ENCODE results near the gene MRPL22. TPM values are rescaled to one million over a fixed set of nuclear protein-coding genes. Genes with fewer than 3 reads are reported as not detected.

Gene MRPL22
- polyA plus RNA-seq, 1 donor (not counting 4 experiments of a cell fraction or from before 2014, with no cell fraction given), result 76.9 TPM

GRCh38 chr5:154899151-154899816 lies 41.6 kb upstream of the MRPL22 start:
- dilution Hi-C loops (cut with MboI; ENCODE audit: extremely low pct_ligation_motif_present, low sequenced_read_pairs), result no loop called here
- no peak overlapping the region for H3K9ac ChIP-seq (ENCODE audit: control insufficient read depth, extremely low read depth, insufficient read depth, low read length)
- H3K4me2 ChIP-seq (ENCODE audit: control insufficient read depth, extremely low read depth, insufficient read depth, low read depth, low read length), result no peak overlapping the region
- TF ChIP-seq EZH2 (IDR thresholded peaks at IDR 0.05; ENCODE audit: low read length), result no peak
- no peak for TF ChIP-seq CTCF (optimal IDR thresholded peaks at IDR 0.05 in 1 of 3, IDR thresholded peaks at IDR 0.05 in 1 of 3, conservative IDR thresholded peaks at IDR 0.05 in 1 of 3; ENCODE audit: extremely low read depth in 1 of 3, insufficient read depth in 2 of 3, low read length in 3 of 3)
- no peak overlapping the region for H3K4me3 ChIP-seq (ENCODE audit: control insufficient read depth in 2 of 3, extremely low read depth in 1 of 3, insufficient read depth in 2 of 3, low read depth in 1 of 3, low read length in 3 of 3)
- DNase-seq (ENCODE audit: low read depth, low spot score) (no peak), FAIRE-seq (no peak)
- H3K36me3 ChIP-seq (ENCODE audit: control insufficient read depth in 2 of 2, extremely low read depth in 1 of 2, insufficient read depth in 2 of 2, low read length in 2 of 2), result peaks cover 23 to 29% of the 10 kb centered on the region in 2 experiments
- H3K9me1 ChIP-seq (ENCODE audit: control insufficient read depth, extremely low read depth, insufficient read depth, low read length), result no peaks in the 10 kb centered on the region
- no peak overlapping the region for H3K27ac ChIP-seq (ENCODE audit: control insufficient read depth, insufficient read depth, low read length)
- H3K4me1 ChIP-seq (ENCODE audit: control insufficient read depth, extremely low read depth, insufficient read depth, low read length), result no peaks in the 10 kb centered on the region
- no peaks in the 10 kb centered on the region for H4K20me1 ChIP-seq (ENCODE audit: control insufficient read depth, extremely low read depth, insufficient read depth, low read length)
- H3K9me3 ChIP-seq (ENCODE audit: control insufficient read depth, low read depth, low read length), result no peaks in the 10 kb centered on the region
- no peaks in the 10 kb centered on the region for H3K79me2 ChIP-seq (ENCODE audit: control insufficient read depth, insufficient read depth, low read length)
- no peaks in the 10 kb centered on the region for H3K27me3 ChIP-seq (ENCODE audit: control insufficient read depth, extremely low read depth, insufficient read depth, low read length)
- H2AFZ ChIP-seq (ENCODE audit: control insufficient read depth, low read length), result no peak overlapping the region

GRCh38 chr5:154900066-154900465 lies 40.8 kb upstream of the MRPL22 start:
- H2AFZ ChIP-seq (ENCODE audit: control insufficient read depth, low read length), result no peak overlapping the region
- H3K4me2 ChIP-seq (ENCODE audit: control insufficient read depth, extremely low read depth, insufficient read depth, low read depth, low read length), result no peak overlapping the region
- no peaks in the 10 kb centered on the region for H4K20me1 ChIP-seq (ENCODE audit: control insufficient read depth, extremely low read depth, insufficient read depth, low read length)
- H3K4me1 ChIP-seq (ENCODE audit: control insufficient read depth, extremely low read depth, insufficient read depth, low read length), result no peaks in the 10 kb centered on the region
- peaks cover 24 to 29% of the 10 kb centered on the region in 2 experiments for H3K36me3 ChIP-seq (ENCODE audit: control insufficient read depth in 2 of 2, extremely low read depth in 1 of 2, insufficient read depth in 2 of 2, low read length in 2 of 2)
- dilution Hi-C loops (cut with MboI; ENCODE audit: extremely low pct_ligation_motif_present, low sequenced_read_pairs), result no loop called here
- no peak overlapping the region for H3K4me3 ChIP-seq (ENCODE audit: control insufficient read depth in 2 of 3, extremely low read depth in 1 of 3, insufficient read depth in 2 of 3, low read depth in 1 of 3, low read length in 3 of 3)
- no peaks in the 10 kb centered on the region for H3K9me1 ChIP-seq (ENCODE audit: control insufficient read depth, extremely low read depth, insufficient read depth, low read length)
- no peaks in the 10 kb centered on the region for H3K79me2 ChIP-seq (ENCODE audit: control insufficient read depth, insufficient read depth, low read length)
- no peaks in the 10 kb centered on the region for H3K9me3 ChIP-seq (ENCODE audit: control insufficient read depth, low read depth, low read length)
- TF ChIP-seq EZH2 (IDR thresholded peaks at IDR 0.05; ENCODE audit: low read length), result no peak
- no peak for TF ChIP-seq CTCF (optimal IDR thresholded peaks at IDR 0.05 in 1 of 3, IDR thresholded peaks at IDR 0.05 in 1 of 3, conservative IDR thresholded peaks at IDR 0.05 in 1 of 3; ENCODE audit: extremely low read depth in 1 of 3, insufficient read depth in 2 of 3, low read length in 3 of 3)
- H3K27me3 ChIP-seq (ENCODE audit: control insufficient read depth, extremely low read depth, insufficient read depth, low read length), result no peaks in the 10 kb centered on the region
- no peak overlapping the region for H3K27ac ChIP-seq (ENCODE audit: control insufficient read depth, insufficient read depth, low read length)
- DNase-seq (ENCODE audit: low read depth, low spot score) (no peak), FAIRE-seq (no peak)
- no peak overlapping the region for H3K9ac ChIP-seq (ENCODE audit: control insufficient read depth, extremely low read depth, insufficient read depth, low read length)

Measured in keratinocyte (primary cell).